GM12878 (cell line): ENCODE data around the gene MVP. TPM values are rescaled to one million over a fixed set of nuclear protein-coding genes. Genes with fewer than 3 reads are reported as not detected.

Experiments
- ATAC-seq: fragments of 200-7000 bp; cut with Tn5 transposase; 3 replicates; pipeline ENCODE4 v1.9.1; 2020; ENCODE audit warnings: mild to moderate bottlenecking, moderate library complexity
- BruUV-seq: library from RNA; stranded (reverse); fragments of 400-500 nt; replicated peaks from 2 replicates; lab custom pipeline; 2021; lab: Mats Ljungman, UMichigan
- CTCF ChIA-PET: fragments of 300-600 bp; sonication (Branson Sonifier 250); formaldehyde crosslinking; extraction: SDS; loops from one replicate; lab custom pipeline; 2021; ENCODE audit warnings: inconsistent platforms; lab: Yijun Ruan, JAX
- POLR2A ChIA-PET: fragments of 350-600 bp; formaldehyde crosslinking; extraction: SDS; loops from one replicate; lab custom pipeline; 2021; ENCODE audit warnings: inconsistent platforms; lab: Charles Lee
- RAD21 ChIA-PET: fragments of 300-600 bp; sonication (Branson Sonifier 250); formaldehyde crosslinking; loops from one replicate; lab custom pipeline; 2023; ENCODE audit warnings: antibody characterized with exemption; ENCODE audit not compliant: unreplicated experiment; lab: Charles Lee
- SMC1A ChIA-PET: fragments of 300-600 bp; sonication (Branson Sonifier 250); formaldehyde crosslinking; loops from one replicate; lab custom pipeline; 2023; ENCODE audit not compliant: unreplicated experiment, uncharacterized antibody; lab: Charles Lee
- DNase-seq: peaks from one replicate; pipeline ENCODE4 v3.0.0-alpha.2; 2011; ENCODE audit warnings: low read depth, low spot score
- FAIRE-seq: peaks from 3 replicates; lab custom pipeline; 2011; peaks lifted over from hg19 to GRCh38; lab: Jason Lieb, UNC
- H2AFZ ChIP-seq: 2 replicates; pipeline ENCODE4 v1.6.0; 2011; ENCODE audit warnings: low read depth, low read length, control low read depth; ENCODE audit not compliant: control insufficient read depth
- H3K27ac ChIP-seq: 2 replicates; pipeline ENCODE4 v1.5.1; 2011; ENCODE audit warnings: control low read depth; ENCODE audit not compliant: control insufficient read depth, insufficient read depth
- H3K27me3 ChIP-seq, 2 experiments: replicated peaks in 1 of 2; 2 replicates each; pipeline versions ENCODE4 v1.6.0 to v1.6.1; 2011; ENCODE audit warnings: low read length in 1 of 2; ENCODE audit not compliant: control insufficient read depth in 2 of 2, insufficient read depth in 2 of 2
- H3K36me3 ChIP-seq, 2 experiments: 2 replicates each; pipeline ENCODE4 v1.5.1; 2011; ENCODE audit warnings: low read length in 1 of 2; ENCODE audit not compliant: control insufficient read depth in 2 of 2, insufficient read depth in 2 of 2
- H3K4me1 ChIP-seq: 2 replicates; pipeline ENCODE4 v1.6.1; 2011; ENCODE audit warnings: mild to moderate bottlenecking, low read length, moderate library complexity, mixed read lengths; ENCODE audit not compliant: control insufficient read depth, insufficient read depth
- H3K4me2 ChIP-seq: 2 replicates; pipeline ENCODE4 v1.6.0; 2011; ENCODE audit warnings: control low read depth; ENCODE audit not compliant: control insufficient read depth, insufficient read depth
- H3K4me3 ChIP-seq: fragments of 200-600 bp; sonication (generic); 2 replicates; pipeline ENCODE4 v1.5.1; 2016
- H3K79me2 ChIP-seq: 2 replicates; pipeline ENCODE4 v1.6.0; 2011; ENCODE audit warnings: low read length; ENCODE audit not compliant: control insufficient read depth, insufficient read depth
- H3K9ac ChIP-seq: 2 replicates; pipeline ENCODE4 v1.8.0; 2011; ENCODE audit warnings: low read length, control low read depth, mixed read lengths; ENCODE audit not compliant: control insufficient read depth, insufficient read depth
- H3K9me3 ChIP-seq: replicated peaks from 3 replicates; pipeline ENCODE4 v1.5.1; 2011; ENCODE audit warnings: mild to moderate bottlenecking, low read length; ENCODE audit not compliant: control insufficient read depth, insufficient read depth
- H4K20me1 ChIP-seq: 2 replicates; pipeline ENCODE4 v1.6.0; 2011; ENCODE audit not compliant: control insufficient read depth, insufficient read depth
- JUNB ChIP-seq: IDR thresholded peaks from 2 replicates; pipeline ENCODE4 v1.6.1; 2016; ENCODE audit warnings: antibody characterized with exemption, mild to moderate bottlenecking
- SREBF1 ChIP-seq: IDR thresholded peaks from 2 replicates; pipeline ENCODE4 v1.6.1; 2012; ENCODE audit warnings: mild to moderate bottlenecking, low read length
- ZNF24 ChIP-seq: fragments of 450-650 bp; IDR thresholded peaks from 2 replicates; pipeline ENCODE4 v1.6.1; 2017; ENCODE audit warnings: antibody characterized with exemption, mild to moderate bottlenecking
- ZSCAN29 ChIP-seq: fragments of 450-650 bp; IDR thresholded peaks from 2 replicates; pipeline ENCODE4 v1.6.1; 2017; ENCODE audit warnings: mild to moderate bottlenecking, moderate library complexity
- WGBS: methylation state at CpG from one replicate; pipeline ENCODE4 v1.1.6; 2016; ENCODE audit warnings: low lambda C conversion rate; ENCODE audit not compliant: insufficient replicate concordance, insufficient coverage; ENCODE audit errors: missing lambda C conversion rate; 5-methylcytosine and 5-hydroxymethylcytosine counted together
- in situ Hi-C: fragments of 300-500 bp; cut with MboI; formaldehyde crosslinking; loops from 9 replicates; pipeline ENCODE4 v1.14.3; 2018; ENCODE audit warnings: mixed read lengths
- intact Hi-C: fragments of 100-400 bp; cut with micrococcal nuclease; formaldehyde crosslinking; loops from one replicate; pipeline ENCODE4 v1.14.2; 2022; ENCODE audit not compliant: unreplicated experiment
- polyA plus RNA-seq, 11 experiments: library from polyadenylated mRNA; depleted of rRNA in 4 of 11; unstranded in 6 of 11; stranded (reverse) in 5 of 11; fragments of >200 nt; fragmentation: Nextera tagmentation in 4 of 11; fragmentation: Illumina TruSeq in 1 of 11; extraction: Ambion mirVana in 4 of 11; extraction: Trizol in 1 of 11; gene quantifications; 1 replicate in 1 of 11; 2 replicates in 10 of 11; pipeline versions ENCODE4 v1.2.1 to v1.2.3, GENCODE V29; 2011 to 2016; ENCODE audit warnings: inconsistent platforms in 2 of 11, missing spikeins in 2 of 11, low read depth in 1 of 11
- total RNA-seq, 4 experiments: library from RNA; depleted of rRNA in 3 of 4; stranded (reverse); fragments of >200 nt in 3 of 4; fragmentation: Illumina TruSeq in 1 of 4; extraction: Trizol in 1 of 4; gene quantifications; 2 replicates each; pipeline versions ENCODE4 v1.2.1 to v1.2.3, GENCODE V29; 2013 to 2021
- TF ChIP-seq, protein P1 (sequence below): fragments of 450-650 bp; IDR thresholded peaks from 2 replicates; pipeline ENCODE4 v1.6.1; 2016; ENCODE audit warnings: mild to moderate bottlenecking

The MVP gene
- total and polyA plus RNA-seq, 10 of the 15 experiments (the other 5 are each of a cell fraction or from before 2014, with no cell fraction given), result 0.98 to 74.2 (median 54.7) TPM

DNA sequence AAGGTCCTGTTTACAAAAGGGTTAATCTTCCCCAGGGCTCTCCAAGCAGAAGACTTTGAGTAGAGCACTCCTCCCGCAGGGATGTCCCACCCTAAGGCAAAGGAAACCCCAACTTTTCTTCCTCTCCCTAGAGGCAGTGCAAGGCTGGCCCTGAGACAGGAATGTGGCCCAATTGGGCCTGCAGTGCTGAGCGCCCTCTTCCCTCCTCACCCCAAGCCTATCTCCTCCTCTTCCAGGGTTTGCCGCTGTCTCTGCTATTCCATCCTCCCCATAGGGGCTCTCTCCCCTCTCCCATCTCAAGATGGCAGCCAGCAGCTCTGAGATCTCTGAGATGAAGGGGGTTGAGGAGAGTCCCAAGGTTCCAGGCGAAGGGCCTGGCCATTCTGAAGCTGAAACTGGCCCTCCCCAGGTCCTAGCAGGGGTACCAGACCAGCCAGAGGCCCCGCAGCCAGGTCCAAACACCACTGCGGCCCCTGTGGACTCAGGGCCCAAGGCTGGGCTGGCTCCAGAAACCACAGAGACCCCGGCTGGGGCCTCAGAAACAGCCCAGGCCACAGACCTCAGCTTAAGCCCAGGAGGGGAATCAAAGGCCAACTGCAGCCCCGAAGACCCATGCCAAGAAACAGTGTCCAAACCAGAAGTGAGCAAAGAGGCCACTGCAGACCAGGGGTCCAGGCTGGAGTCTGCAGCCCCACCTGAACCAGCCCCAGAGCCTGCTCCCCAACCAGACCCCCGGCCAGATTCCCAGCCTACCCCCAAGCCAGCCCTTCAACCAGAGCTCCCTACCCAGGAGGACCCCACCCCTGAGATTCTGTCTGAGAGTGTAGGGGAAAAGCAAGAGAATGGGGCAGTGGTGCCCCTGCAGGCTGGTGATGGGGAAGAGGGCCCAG, 7.3 kb upstream of the MVP start:
- DNase-seq, result no peak
- TF ChIP-seq, protein P1, sequence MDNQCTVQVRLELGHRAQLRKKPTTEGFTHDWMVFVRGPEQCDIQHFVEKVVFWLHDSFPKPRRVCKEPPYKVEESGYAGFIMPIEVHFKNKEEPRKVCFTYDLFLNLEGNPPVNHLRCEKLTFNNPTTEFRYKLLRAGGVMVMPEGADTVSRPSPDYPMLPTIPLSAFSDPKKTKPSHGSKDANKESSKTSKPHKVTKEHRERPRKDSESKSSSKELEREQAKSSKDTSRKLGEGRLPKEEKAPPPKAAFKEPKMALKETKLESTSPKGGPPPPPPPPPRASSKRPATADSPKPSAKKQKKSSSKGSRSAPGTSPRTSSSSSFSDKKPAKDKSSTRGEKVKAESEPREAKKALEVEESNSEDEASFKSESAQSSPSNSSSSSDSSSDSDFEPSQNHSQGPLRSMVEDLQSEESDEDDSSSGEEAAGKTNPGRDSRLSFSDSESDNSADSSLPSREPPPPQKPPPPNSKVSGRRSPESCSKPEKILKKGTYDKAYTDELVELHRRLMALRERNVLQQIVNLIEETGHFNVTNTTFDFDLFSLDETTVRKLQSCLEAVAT, result no peak
- TF ChIP-seq SREBF1 (no peak), ZSCAN29 (no peak), ZNF24 (no peak), JUNB (no peak)
- ATAC-seq, result no peak
- no peak overlapping the region for H2AFZ ChIP-seq
- H3K9ac ChIP-seq, result no peak overlapping the region
- WGBS, result 79% methylated on average over 9 of the region's 9 CpGs
- intact Hi-C loops, result no loop called here
- in situ Hi-C loops, result no loop called here
- H3K36me3 ChIP-seq, result peaks cover 9 to 13% of the 10 kb centered on the region in 2 experiments; a peak in 2 of 4 replicates
- peaks cover 26% of the 10 kb centered on the region for H3K79me2 ChIP-seq
- H3K27ac ChIP-seq, result no peak overlapping the region
- H3K4me2 ChIP-seq, result no peak overlapping the region
- no peaks in the 10 kb centered on the region for H3K27me3 ChIP-seq
- BruUV-seq, result no TSS peak
- RAD21 ChIA-PET, result interaction anchor here (0.6 kb wide), 4 partner anchors 28 to 265 kb away, joined by 3 to 4 read pairs (median 3); no protein-coding TSS in a partner anchor
- SMC1A ChIA-PET, result no interaction called here
- POLR2A ChIA-PET, result interaction anchor here (0.6 to 1.7 kb wide), 4 partner anchors 7 to 201 kb away, joined by 4 to 9 read pairs (median 6); partner anchors contain the start of gene MVP
- no peak for FAIRE-seq
- H4K20me1 ChIP-seq, result no peaks in the 10 kb centered on the region
- peaks cover 33% of the 10 kb centered on the region for H3K4me1 ChIP-seq
- no peaks in the 10 kb centered on the region for H3K9me3 ChIP-seq
- CTCF ChIA-PET, result interaction anchor here (0.7 to 1.3 kb wide), 2 partner anchors 30 to 35 kb away, joined by 3 read pairs; no protein-coding TSS in a partner anchor
- H3K4me3 ChIP-seq, result no peak overlapping the region
